ENCODE results near the gene SEPSECS.

GRCh38 chr4:25096251-25096980 lies 63.8 kb downstream of the SEPSECS start:
- TF ChIP-seq, protein P1, sequence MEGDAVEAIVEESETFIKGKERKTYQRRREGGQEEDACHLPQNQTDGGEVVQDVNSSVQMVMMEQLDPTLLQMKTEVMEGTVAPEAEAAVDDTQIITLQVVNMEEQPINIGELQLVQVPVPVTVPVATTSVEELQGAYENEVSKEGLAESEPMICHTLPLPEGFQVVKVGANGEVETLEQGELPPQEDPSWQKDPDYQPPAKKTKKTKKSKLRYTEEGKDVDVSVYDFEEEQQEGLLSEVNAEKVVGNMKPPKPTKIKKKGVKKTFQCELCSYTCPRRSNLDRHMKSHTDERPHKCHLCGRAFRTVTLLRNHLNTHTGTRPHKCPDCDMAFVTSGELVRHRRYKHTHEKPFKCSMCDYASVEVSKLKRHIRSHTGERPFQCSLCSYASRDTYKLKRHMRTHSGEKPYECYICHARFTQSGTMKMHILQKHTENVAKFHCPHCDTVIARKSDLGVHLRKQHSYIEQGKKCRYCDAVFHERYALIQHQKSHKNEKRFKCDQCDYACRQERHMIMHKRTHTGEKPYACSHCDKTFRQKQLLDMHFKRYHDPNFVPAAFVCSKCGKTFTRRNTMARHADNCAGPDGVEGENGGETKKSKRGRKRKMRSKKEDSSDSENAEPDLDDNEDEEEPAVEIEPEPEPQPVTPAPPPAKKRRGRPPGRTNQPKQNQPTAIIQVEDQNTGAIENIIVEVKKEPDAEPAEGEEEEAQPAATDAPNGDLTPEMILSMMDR (IDR thresholded peaks at IDR 0.05): no peak
- TF ChIP-seq POLR2A (IDR thresholded peaks at IDR 0.05): no peak
